Loucy (cell line): ENCODE data around the gene DDX20.

ENCODE experiments used
- H2AFZ ChIP-seq: fragments of 200-600 bp; sonication (generic); 2 replicates; pipeline ENCODE4 v1.6.0; 2016; ENCODE audit warnings: antibody characterized with exemption, mild to moderate bottlenecking, low read length, moderate library complexity
- H3F3A ChIP-seq: fragments of 200-600 bp; 2 replicates; pipeline ENCODE4 v1.6.0; 2016; ENCODE audit warnings: antibody characterized with exemption, low read depth, mild to moderate bottlenecking
- H3K27me3 ChIP-seq: fragments of 200-600 bp; sonication (generic); 2 replicates; pipeline ENCODE4 v1.6.1; 2014; ENCODE audit warnings: low read length, mild to moderate bottlenecking; ENCODE audit not compliant: insufficient read depth, poor library complexity, severe bottlenecking
- H3K36me3 ChIP-seq: fragments of 200-600 bp; sonication (generic); 2 replicates; pipeline ENCODE4 v1.6.1; 2016; ENCODE audit warnings: low read length; ENCODE audit not compliant: insufficient read depth
- H3K4me1 ChIP-seq: fragments of 200-600 bp; sonication (generic); 2 replicates; pipeline ENCODE4 v1.5.1; 2014; ENCODE audit warnings: low read length, mild to moderate bottlenecking; ENCODE audit not compliant: insufficient read depth, poor library complexity, severe bottlenecking
- H3K4me2 ChIP-seq: fragments of 200-600 bp; sonication (generic); 2 replicates; pipeline ENCODE4 v1.6.0; 2014; ENCODE audit warnings: antibody characterized with exemption, low read length, low read depth, mild to moderate bottlenecking; ENCODE audit not compliant: poor library complexity, severe bottlenecking
- H3K4me3 ChIP-seq: fragments of 200-600 bp; sonication (generic); 2 replicates; pipeline ENCODE4 v1.5.1; 2014; ENCODE audit warnings: low read length, mild to moderate bottlenecking, mixed read lengths; ENCODE audit not compliant: poor library complexity, severe bottlenecking
- H3K79me2 ChIP-seq: fragments of 200-600 bp; sonication (generic); 2 replicates; pipeline ENCODE4 v1.6.1; 2014; ENCODE audit warnings: low read length; ENCODE audit not compliant: insufficient read depth
- H3K9ac ChIP-seq: fragments of 200-600 bp; sonication (generic); 2 replicates; pipeline ENCODE4 v1.6.0; 2014; ENCODE audit warnings: mild to moderate bottlenecking, low read depth, low read length, moderate library complexity; ENCODE audit not compliant: poor library complexity, severe bottlenecking
- H3K9me2 ChIP-seq: fragments of 200-600 bp; sonication (generic); replicated peaks from 2 replicates; pipeline ENCODE4 v1.6.1; 2016; ENCODE audit warnings: low read depth, low read length, mixed read lengths
- H3K9me3 ChIP-seq: fragments of 200-600 bp; sonication (generic); 2 replicates; pipeline ENCODE4 v1.6.1; 2014; ENCODE audit warnings: mild to moderate bottlenecking, antibody characterized with exemption, low read length, low read depth; ENCODE audit not compliant: insufficient read depth
- H4K20me1 ChIP-seq: fragments of 200-600 bp; sonication (generic); 2 replicates; pipeline ENCODE4 v1.6.0; 2014; ENCODE audit warnings: antibody characterized with exemption, low read length, mild to moderate bottlenecking; ENCODE audit not compliant: insufficient read depth, poor library complexity, severe bottlenecking
- CTCF ChIP-seq: fragments of 200-600 bp; sonication (generic); conservative IDR thresholded peaks from 2 replicates; pipeline ENCODE4 v1.5.1; 2014; ENCODE audit warnings: mild to moderate bottlenecking, antibody characterized with exemption, low read length
- EZH2phosphoT487 ChIP-seq: fragments of 200-600 bp; IDR thresholded peaks from 2 replicates; pipeline ENCODE4 v1.6.1; 2018; ENCODE audit warnings: antibody characterized with exemption, mild to moderate bottlenecking, moderate library complexity, borderline replicate concordance

The DDX20 gene

DNA sequence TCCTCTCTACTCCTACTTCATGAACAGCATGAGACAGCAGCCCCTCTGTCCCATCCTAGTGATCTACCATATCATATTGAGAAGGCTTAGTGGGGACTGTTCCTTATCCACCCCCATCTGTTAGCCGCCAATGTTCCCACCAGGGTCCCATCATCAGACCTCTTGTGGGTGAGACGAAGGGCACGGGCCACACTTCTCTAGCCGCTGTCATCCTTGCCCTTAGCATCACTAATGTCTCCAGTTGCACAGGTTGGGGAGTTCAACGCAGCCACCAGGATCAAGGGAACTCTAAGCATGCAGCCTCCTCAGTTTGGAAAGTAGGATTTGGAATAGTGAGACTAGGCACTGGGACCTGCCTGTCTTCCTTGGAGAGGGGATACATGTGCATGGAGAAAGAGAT lies 36.6 kb upstream of the DDX20 start:
- Histone ChIP-seq H3F3A (no peaks in the 10 kb centered on the region), H3K36me3 (peaks cover 3% of the 10 kb centered on the region; the same call in 1 of the 2 replicates), H3K9me2 (no peaks in the 10 kb centered on the region), H3K79me2 (no peaks in the 10 kb centered on the region), H3K9ac (no peak overlapping the region), H3K4me1 (no peaks in the 10 kb centered on the region), H3K4me3 (no peak overlapping the region), H2AFZ (no peak overlapping the region), H3K9me3 (no peaks in the 10 kb centered on the region), H3K27me3 (no peaks in the 10 kb centered on the region), H3K4me2 (no peak overlapping the region), H4K20me1 (no peaks in the 10 kb centered on the region)
- TF ChIP-seq EZH2phosphoT487 (no peak), CTCF (no peak)

GRCh38 chr1:111719674-111720132 lies 36.0 kb upstream of the DDX20 start:
- no peak overlapping the region for H3K9ac ChIP-seq
- H2AFZ ChIP-seq: no peak overlapping the region
- no peaks in the 10 kb centered on the region for H3F3A ChIP-seq
- no peak overlapping the region for H3K4me3 ChIP-seq
- H3K9me2 ChIP-seq: no peaks in the 10 kb centered on the region
- no peak for TF ChIP-seq CTCF
- TF ChIP-seq EZH2phosphoT487: no peak
- H4K20me1 ChIP-seq: no peaks in the 10 kb centered on the region
- no peak overlapping the region for H3K4me2 ChIP-seq
- H3K79me2 ChIP-seq: no peaks in the 10 kb centered on the region
- H3K27me3 ChIP-seq: no peaks in the 10 kb centered on the region
- H3K9me3 ChIP-seq: no peaks in the 10 kb centered on the region
- peaks cover 3% of the 10 kb centered on the region; the same call in 1 of the 2 replicates for H3K36me3 ChIP-seq
- H3K4me1 ChIP-seq: no peaks in the 10 kb centered on the region

DNA sequence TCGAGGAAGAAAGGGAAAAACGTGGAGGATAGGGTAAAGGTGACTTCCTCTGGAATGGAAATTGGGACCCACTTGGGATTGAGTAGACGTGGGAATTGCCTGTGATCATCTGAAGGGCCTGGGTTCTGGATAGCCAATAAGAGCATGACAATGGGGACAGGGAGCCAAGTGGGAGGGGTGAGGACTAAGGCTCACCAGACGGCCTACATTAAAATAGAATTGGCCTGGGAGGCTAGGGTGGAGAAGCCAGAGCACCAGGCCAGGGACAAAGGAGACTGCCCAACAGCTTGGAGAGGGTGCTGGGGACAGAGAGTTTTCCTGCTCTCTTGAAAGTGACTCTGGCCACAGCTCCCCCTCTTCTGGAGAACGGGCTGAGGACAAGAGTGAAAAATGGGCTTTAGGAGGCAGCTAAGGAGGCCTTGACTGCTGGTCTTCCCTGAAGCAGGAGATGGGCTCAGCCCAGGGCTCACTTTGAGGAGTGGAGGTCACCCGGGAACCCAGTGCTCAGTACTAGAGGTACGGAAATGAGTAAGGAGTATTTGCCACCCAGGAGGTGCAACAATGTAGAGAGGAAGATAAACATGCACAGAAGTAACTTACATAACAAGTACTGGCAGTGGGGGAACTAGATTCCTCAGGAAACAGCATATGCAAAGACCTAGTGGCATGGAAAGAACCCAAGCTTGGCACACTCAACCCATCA lies 35.3 kb upstream of the DDX20 start:
- H3K79me2 ChIP-seq: no peaks in the 10 kb centered on the region
- TF ChIP-seq CTCF (no peak), EZH2phosphoT487 (no peak)
- no peaks in the 10 kb centered on the region for H3K27me3 ChIP-seq
- no peaks in the 10 kb centered on the region for H3F3A ChIP-seq
- H3K4me2 ChIP-seq: no peak overlapping the region
- no peak overlapping the region for H3K9ac ChIP-seq
- peaks cover 3% of the 10 kb centered on the region; the same call in 1 of the 2 replicates for H3K36me3 ChIP-seq
- H2AFZ ChIP-seq: no peak overlapping the region
- no peaks in the 10 kb centered on the region for H3K4me1 ChIP-seq
- no peaks in the 10 kb centered on the region for H3K9me3 ChIP-seq
- no peak overlapping the region for H3K4me3 ChIP-seq
- no peaks in the 10 kb centered on the region for H3K9me2 ChIP-seq
- no peaks in the 10 kb centered on the region for H4K20me1 ChIP-seq
